Fibroblast of villous mesenchyme (primary cell): ENCODE measurements around the gene DIP2B. TPM values are rescaled to one million over a fixed set of nuclear protein-coding genes. Genes with fewer than 3 reads are reported as not detected.

Experiments used
- DNase-seq: peaks from one replicate; pipeline ENCODE4 v3.0.0-alpha.2; 2010; ENCODE audit warnings: low read depth
- H3K4me3 ChIP-seq: 2 replicates; pipeline ENCODE4 v1.5.1; 2011; ENCODE audit warnings: low read depth, mild to moderate bottlenecking, low read length
- total RNA-seq: library from RNA; depleted of rRNA; stranded (reverse); fragments of >200 nt; gene quantifications from 2 replicates; pipeline ENCODE4 v1.2.3, GENCODE V29; 2012
- TF ChIP-seq, protein P1 (sequence below): IDR thresholded peaks from 2 replicates; pipeline ENCODE4 v1.5.1; 2012; ENCODE audit warnings: low read depth, mild to moderate bottlenecking, low read length; ENCODE audit not compliant: insufficient read depth

DIP2B gene
- total RNA-seq, 1 donor, result 29.8 TPM

DNA sequence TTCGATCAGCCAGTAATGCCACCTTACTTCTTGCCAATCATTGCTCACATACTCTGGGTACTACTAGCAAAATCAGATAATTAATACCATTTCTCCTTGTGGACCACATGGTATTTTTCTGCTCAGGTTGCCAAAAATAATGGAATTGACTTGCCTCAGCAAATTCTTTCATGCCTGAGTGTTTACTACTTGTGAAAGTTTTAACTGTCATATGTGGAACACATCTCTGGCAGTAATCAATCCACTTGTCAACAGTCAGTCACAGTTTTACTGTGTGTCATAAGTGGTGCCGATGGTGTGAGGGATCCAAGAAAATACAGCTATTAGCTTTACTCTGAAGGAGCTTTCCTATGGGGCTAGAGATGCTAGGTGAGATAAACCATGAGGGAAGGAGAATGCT, 203.8 kb downstream of the DIP2B start:
- no peak overlapping the region for H3K4me3 ChIP-seq
- DNase-seq, result no peak
- TF ChIP-seq, protein P1, sequence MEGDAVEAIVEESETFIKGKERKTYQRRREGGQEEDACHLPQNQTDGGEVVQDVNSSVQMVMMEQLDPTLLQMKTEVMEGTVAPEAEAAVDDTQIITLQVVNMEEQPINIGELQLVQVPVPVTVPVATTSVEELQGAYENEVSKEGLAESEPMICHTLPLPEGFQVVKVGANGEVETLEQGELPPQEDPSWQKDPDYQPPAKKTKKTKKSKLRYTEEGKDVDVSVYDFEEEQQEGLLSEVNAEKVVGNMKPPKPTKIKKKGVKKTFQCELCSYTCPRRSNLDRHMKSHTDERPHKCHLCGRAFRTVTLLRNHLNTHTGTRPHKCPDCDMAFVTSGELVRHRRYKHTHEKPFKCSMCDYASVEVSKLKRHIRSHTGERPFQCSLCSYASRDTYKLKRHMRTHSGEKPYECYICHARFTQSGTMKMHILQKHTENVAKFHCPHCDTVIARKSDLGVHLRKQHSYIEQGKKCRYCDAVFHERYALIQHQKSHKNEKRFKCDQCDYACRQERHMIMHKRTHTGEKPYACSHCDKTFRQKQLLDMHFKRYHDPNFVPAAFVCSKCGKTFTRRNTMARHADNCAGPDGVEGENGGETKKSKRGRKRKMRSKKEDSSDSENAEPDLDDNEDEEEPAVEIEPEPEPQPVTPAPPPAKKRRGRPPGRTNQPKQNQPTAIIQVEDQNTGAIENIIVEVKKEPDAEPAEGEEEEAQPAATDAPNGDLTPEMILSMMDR, result no peak

DNA sequence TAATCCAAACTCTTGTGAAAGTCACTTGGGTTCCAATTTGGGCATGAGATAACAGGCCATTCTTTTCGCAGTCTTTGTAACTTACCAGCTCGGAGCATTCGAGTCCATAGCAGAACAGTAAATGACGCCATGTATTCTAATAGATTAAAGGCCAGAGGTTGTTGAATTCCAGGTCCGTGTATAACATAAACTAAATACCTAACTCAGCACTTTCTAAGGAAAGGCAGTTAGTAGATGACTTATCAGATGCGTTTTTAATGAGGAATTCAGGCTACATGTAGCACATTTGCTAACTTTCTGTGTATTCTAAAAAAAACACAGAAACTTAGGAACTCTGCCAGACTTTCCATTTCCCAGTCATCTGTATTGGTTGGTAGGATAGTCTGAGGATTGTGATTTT, 206.3 kb downstream of the DIP2B start:
- TF ChIP-seq, protein P1, result no peak
- DNase-seq, result no peak
- H3K4me3 ChIP-seq, result no peak overlapping the region

DNA sequence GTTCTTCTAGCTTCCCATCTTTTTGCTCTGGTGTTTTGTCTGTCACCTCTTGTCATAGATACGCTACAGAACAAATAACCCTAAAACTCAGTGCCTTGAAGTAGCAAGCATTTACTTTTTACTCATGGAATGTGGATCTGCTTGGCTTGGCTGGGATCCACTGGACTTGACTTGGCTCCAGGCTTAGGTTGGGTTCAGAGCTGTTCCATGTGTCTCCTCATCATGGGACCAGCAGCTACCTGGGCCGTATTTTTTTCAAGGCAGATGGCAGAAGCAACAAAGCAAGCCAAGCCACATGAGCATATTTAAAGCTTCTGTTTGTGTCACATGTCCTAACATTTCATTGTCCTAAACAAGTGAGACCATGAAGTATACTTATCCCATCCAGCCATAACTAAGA, 210.4 kb downstream of the DIP2B start:
- no peak overlapping the region for H3K4me3 ChIP-seq
- TF ChIP-seq, protein P1, result no peak
- no peak for DNase-seq

DNA sequence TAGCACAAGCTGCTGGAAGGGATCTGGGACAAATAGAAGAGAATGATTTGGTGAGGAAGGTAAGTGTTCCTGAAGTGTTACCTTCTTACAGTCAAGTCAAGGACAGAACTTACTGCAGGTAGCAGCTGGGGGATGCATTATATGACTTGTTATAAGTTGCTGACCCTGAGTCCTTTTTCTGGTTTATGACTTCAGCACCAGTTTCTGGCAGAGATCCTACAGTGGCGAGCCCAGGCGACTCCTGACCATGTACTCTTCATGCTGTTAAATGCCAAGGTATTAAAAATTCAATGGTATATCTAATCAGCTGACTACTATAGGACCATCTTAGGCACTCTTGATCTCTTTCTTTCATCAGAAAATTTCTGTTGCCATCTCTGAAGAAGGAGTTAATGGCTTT, 214.0 kb downstream of the DIP2B start:
- TF ChIP-seq, protein P1, result no peak
- no peak for DNase-seq
- no peak overlapping the region for H3K4me3 ChIP-seq

DNA sequence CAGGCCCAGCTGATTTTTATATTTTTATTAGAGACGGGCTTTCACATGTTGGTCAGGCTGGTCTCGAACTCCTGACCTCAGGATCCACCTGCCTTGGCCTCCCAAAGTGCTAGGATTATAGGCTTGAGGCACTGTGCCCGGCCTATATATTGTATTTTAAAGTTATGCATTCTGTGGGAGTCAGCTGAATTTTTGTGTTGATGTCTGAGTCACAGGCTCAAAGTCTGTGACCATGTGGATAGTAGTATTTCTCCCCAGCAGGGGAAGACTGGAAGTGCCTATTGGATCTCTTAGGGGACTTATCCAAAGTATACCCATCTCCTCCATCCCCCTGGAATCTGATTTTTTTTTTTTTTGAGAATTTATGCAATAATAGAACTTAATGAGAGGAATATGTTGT, 215.3 kb downstream of the DIP2B start:
- TF ChIP-seq, protein P1, result no peak
- DNase-seq, result no peak
- no peak overlapping the region for H3K4me3 ChIP-seq

DNA sequence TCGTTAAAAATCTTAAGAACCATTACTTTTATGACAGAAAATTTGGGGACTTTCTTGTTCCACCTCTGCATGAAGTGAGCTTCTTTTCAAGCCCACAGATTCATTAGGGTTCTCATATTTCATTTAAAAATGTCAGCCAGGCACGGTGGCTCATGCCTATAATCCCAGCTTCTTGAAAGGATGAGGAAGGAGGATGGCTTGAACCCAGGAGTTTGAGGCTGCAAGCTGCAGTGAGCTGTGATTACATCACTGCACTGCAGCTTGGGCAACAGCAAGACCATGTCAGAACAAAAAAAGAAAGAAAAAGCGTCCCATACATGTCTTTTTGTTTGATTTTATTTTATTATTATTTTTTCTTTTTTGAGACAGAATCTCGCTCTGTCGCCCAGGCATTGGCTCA, 215.7 kb downstream of the DIP2B start:
- no peak for DNase-seq
- TF ChIP-seq, protein P1, result no peak

DNA sequence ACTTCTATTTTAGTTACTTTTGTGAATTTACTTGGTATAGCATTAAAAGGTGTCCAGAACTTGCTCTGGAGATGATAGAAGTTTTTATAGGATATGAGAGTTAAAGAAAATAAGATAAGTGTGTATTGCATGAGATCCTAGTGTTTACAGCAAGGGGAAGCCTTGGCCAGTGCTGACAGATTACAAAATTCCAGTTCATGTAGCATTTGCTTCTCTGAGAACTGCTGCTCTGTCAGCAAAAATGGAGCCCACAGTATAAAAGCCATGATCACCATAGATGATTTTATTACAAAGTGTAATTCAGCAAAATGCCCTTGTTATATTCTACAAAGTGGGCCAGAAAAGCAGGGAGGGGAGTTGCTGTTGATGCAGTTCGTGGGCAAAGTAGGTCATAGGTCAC, 219.1 kb downstream of the DIP2B start:
- H3K4me3 ChIP-seq, result no peak overlapping the region
- DNase-seq, result peak; percentile 88
- TF ChIP-seq, protein P1, result no peak

More for the DNA sequence above, 215.7 kb downstream of the DIP2B start:
- no peak overlapping the region for H3K4me3 ChIP-seq
